Left lung (tissue), 10 donors: ENCODE data around the gene ARHGEF12. TPM values are rescaled to one million over a fixed set of nuclear protein-coding genes. Genes with fewer than 3 reads are reported as not detected.

Experiments used
- ATAC-seq: fragments of 200-7000 bp; cut with Tn5 transposase; one replicate; pipeline ENCODE4 v1.9.1; 2020; ENCODE audit warnings: moderate library complexity
- DNase-seq, 4 donors: peaks; one replicate each; pipeline ENCODE4 v3.0.0-alpha.2; 2013 to 2020
- H3K27ac ChIP-seq, 2 donors: fragments of 200-600 bp; sonication (generic) in 1 of 2; one replicate each; pipeline versions ENCODE4 v1.5.0 to v1.8.0; 2020 to 2021
- H3K27me3 ChIP-seq, 2 donors: fragments of 200-600 bp; sonication (generic) in 1 of 2; one replicate each; pipeline versions ENCODE4 v1.5.0 to v1.8.0; 2020 to 2021
- H3K36me3 ChIP-seq, 2 donors: fragments of 200-600 bp; sonication (generic) in 1 of 2; one replicate each; pipeline versions ENCODE4 v1.5.0 to v1.8.0; 2020 to 2021
- H3K4me1 ChIP-seq, 2 donors: fragments of 200-600 bp; one replicate each; pipeline ENCODE4 v1.8.0; 2021
- H3K4me3 ChIP-seq, 2 donors: fragments of 200-600 bp; sonication (generic) in 1 of 2; one replicate each; pipeline versions ENCODE4 v1.5.0 to v1.8.0; 2020 to 2021; ENCODE audit warnings: mild to moderate bottlenecking in 1 of 2
- H3K9me3 ChIP-seq, 2 donors: fragments of 200-600 bp; sonication (generic) in 1 of 2; one replicate each; pipeline versions ENCODE4 v1.5.0 to v1.8.0; 2020 to 2021
- intact Hi-C, 2 donors: fragments of 100-400 bp; cut with DNase I; formaldehyde crosslinking; loops; one replicate each; pipeline versions ENCODE4 v1.11.2 to v1.14.2; 2022
- polyA plus RNA-seq, 6 donors: library from polyadenylated mRNA; unstranded; fragments of 120-200 nt; gene quantifications; one replicate each; pipeline ENCODE4 v1.2.1, GENCODE V29; 2013; ENCODE audit not compliant: insufficient read length in 6 of 6
- total RNA-seq, 2 donors: library from RNA; stranded (reverse); fragmentation: NEBNext Ultra II Directional; extraction: Animal tissue kit (Norgen Biotek cat#: 25700); gene quantifications; one replicate each; pipeline ENCODE4 v1.2.1, GENCODE V29; 2021
- TF ChIP-seq, protein P1 (sequence below), 2 donors: fragments of 200-600 bp; sonication (generic) in 1 of 2; IDR thresholded peaks; one replicate each; pipeline versions ENCODE4 v1.5.0 to v1.8.0; 2021; ENCODE audit warnings: antibody characterized with exemption in 2 of 2
- donor health status: DM: no; HTN: yes; CAD: no.
- donor health status: DM: no; HTN: no; CAD: no.

The ARHGEF12 gene
- total and polyA plus RNA-seq, 8 donors, result 91.4 to 109 (median 99.6) TPM

DNA sequence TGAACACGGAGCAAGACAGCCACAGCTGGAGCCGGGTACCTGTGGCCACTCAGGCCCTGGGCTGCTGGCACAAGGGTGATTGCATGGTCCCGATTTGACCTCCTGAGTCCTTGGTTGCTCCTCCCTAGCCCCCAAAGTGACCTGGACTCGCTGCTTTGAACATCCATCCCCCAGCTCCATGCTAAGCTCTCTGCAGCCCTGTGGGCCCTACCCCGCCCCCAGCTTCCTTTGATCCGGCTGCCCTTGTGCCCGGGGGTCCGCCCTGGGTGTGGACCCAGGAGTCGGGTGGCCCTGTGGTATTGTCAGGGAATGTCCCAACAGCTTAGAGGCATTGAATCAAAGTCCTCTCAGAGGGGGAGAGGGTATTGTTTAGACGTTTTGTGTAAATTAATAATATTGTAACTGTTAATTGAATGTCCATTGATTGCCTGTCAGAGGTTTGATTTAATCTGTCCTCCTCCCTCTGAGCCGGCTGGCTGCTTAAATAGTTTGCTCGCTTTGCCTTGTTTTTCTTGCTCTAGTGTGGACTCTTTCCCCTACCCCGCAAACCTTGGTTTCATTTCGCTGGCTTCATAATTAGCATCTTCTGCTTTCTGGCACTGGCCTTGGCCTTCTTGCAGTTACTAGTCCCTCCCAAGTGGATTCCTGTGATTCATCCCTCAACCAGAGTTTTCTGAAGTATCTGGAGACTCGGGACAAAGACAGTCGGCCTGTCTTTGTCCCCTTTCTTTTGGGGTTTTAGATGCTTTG lies 196.0 kb downstream of the ARHGEF12 start:
- ATAC-seq, result peak; percentile 52
- TF ChIP-seq, protein P1, sequence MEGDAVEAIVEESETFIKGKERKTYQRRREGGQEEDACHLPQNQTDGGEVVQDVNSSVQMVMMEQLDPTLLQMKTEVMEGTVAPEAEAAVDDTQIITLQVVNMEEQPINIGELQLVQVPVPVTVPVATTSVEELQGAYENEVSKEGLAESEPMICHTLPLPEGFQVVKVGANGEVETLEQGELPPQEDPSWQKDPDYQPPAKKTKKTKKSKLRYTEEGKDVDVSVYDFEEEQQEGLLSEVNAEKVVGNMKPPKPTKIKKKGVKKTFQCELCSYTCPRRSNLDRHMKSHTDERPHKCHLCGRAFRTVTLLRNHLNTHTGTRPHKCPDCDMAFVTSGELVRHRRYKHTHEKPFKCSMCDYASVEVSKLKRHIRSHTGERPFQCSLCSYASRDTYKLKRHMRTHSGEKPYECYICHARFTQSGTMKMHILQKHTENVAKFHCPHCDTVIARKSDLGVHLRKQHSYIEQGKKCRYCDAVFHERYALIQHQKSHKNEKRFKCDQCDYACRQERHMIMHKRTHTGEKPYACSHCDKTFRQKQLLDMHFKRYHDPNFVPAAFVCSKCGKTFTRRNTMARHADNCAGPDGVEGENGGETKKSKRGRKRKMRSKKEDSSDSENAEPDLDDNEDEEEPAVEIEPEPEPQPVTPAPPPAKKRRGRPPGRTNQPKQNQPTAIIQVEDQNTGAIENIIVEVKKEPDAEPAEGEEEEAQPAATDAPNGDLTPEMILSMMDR (IDR thresholded peaks at IDR 0.05), result no peak

DNA sequence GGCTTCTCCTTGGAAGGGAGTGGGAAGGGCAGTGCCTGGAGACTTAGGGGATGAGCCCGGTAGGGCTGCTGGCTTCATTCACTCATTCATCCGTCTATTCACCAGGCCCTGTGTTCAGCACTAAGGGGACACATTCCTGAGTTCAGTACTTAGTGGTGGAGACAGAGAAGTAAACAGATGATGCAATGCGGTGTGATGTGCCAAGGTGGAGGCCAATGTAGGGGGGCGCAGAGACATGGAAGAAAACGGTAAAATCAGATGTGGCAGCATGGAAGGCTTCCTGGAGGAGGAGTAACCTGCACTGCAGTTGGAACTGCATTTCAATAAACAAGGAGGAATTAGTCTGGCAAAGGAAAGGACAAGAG lies 196.6 kb downstream of the ARHGEF12 start:
- H3K9me3 ChIP-seq, result no peaks in the 10 kb centered on the region
- DNase-seq, result no peak
- H3K27ac ChIP-seq, result no peak overlapping the region
- H3K4me1 ChIP-seq, result no peaks in the 10 kb centered on the region
- TF ChIP-seq, protein P1 (IDR thresholded peaks at IDR 0.05), result no peak
- intact Hi-C loops, result no loop called here
- H3K4me3 ChIP-seq, result no peak overlapping the region
- ATAC-seq, result peak; percentile 25
- H3K27me3 ChIP-seq, result peaks cover 0 to 18% of the 10 kb centered on the region in 2 donors
- H3K36me3 ChIP-seq, result no peaks in the 10 kb centered on the region

More for the DNA sequence above, 196.0 kb downstream of the ARHGEF12 start:
- intact Hi-C loops, result no loop called here
- Histone ChIP-seq H3K9me3 (no peaks in the 10 kb centered on the region), H3K27ac (no peak overlapping the region), H3K4me3 (no peak overlapping the region), H3K36me3 (no peaks in the 10 kb centered on the region), H3K27me3 (peaks cover 0 to 23% of the 10 kb centered on the region in 2 donors), H3K4me1 (no peaks in the 10 kb centered on the region)
- DNase-seq, result peak in 1 of 4 donors; percentile 54

DNA sequence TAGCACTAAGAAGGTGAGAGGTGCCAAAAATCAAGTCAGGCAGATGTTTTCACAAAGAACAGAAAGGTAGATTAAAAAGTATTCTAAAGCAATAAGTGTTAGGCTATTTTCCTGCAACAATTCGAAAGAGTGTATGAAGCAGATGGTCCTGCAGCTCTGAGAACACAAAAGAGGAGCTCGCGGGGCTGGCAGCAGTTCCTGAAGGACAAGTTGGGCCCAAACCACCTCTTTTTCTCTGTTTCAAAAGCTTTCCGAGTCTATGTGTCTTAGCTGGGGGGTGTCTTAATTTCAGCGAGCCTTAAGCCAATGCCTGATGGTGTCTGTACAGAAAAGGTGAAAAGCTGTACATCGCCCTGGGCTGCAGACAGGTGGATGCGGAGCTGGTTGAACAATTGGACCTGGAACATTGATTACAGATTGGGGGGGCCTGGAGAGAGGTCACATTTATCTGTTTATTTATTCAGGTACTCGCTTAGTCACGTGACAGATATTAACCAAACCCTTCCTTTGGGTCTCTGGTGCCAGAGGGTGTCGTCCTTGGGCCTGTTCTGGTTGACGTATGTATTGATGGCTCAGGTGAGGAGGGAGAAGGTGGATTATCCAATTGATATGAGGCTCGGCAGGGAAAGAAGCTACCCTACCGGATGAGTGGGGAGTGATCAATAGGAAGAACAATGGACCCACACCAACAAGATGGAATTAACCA lies 200.0 kb downstream of the ARHGEF12 start:
- no peak overlapping the region for H3K27ac ChIP-seq
- no peaks in the 10 kb centered on the region for H3K9me3 ChIP-seq
- intact Hi-C loops, result no loop called here
- peaks cover 0 to 11% of the 10 kb centered on the region in 2 donors for H3K27me3 ChIP-seq
- ATAC-seq, result no peak
- H3K36me3 ChIP-seq, result no peaks in the 10 kb centered on the region
- no peak for DNase-seq
- H3K4me1 ChIP-seq, result no peaks in the 10 kb centered on the region
- no peak overlapping the region for H3K4me3 ChIP-seq
- TF ChIP-seq, protein P1 (IDR thresholded peaks at IDR 0.05), result no peak

DNA sequence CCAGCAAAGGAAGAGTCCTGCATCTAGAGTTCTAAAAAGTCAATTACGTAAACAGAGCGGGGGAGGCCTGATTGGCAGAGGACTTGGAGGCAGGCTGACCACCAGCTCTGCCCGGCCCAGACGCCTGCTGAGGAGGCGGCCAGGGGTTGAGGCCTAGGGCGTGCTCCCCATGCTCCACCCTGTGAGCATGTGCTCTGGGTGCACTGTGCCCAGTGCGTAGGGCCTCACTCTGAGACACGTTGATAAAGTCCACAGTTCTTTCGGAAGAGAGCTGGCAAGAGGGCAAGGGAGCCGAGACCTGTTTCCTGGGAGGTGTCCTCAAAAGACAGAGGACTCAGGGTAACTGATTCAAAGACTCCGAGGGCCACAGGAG lies 200.6 kb downstream of the ARHGEF12 start:
- intact Hi-C loops, result no loop called here
- DNase-seq (peak in 1 of 4 donors; percentile 49), ATAC-seq (no peak)
- TF ChIP-seq, protein P1 (IDR thresholded peaks at IDR 0.05), result no peak
- peaks cover 0 to 7% of the 10 kb centered on the region in 2 donors for H3K27me3 ChIP-seq
- no peaks in the 10 kb centered on the region for H3K9me3 ChIP-seq
- H3K4me1 ChIP-seq, result no peaks in the 10 kb centered on the region
- H3K27ac ChIP-seq, result no peak overlapping the region
- H3K36me3 ChIP-seq, result no peaks in the 10 kb centered on the region
- no peak overlapping the region for H3K4me3 ChIP-seq

DNA sequence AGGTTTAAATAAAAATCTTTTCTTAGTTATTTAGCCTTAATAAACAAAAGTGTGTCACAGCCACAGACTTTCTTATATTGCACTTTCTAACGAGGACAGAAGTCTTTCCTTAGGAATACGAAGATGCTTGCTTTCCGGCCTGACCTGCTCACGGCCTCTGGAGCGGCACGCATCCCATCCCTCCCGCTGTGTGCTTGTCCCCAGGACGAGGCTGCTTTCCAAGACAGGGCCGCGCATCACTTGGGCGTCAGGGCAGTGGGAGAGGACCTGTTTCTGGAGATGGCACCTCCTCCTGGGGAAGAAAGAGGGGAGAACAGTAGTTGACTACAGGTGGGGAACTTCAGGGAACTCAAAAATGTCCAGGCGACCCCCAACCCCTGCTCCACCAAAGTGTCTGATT lies 201.8 kb downstream of the ARHGEF12 start:
- peaks cover 0 to 3% of the 10 kb centered on the region in 2 donors for H3K9me3 ChIP-seq
- TF ChIP-seq, protein P1 (IDR thresholded peaks at IDR 0.05), result no peak
- no peak overlapping the region for H3K4me3 ChIP-seq
- ATAC-seq (no peak), DNase-seq (peak in 1 of 4 donors; percentile 53)
- H3K4me1 ChIP-seq, result no peaks in the 10 kb centered on the region
- intact Hi-C loops, result no loop called here
- no peaks in the 10 kb centered on the region for H3K27me3 ChIP-seq
- no peaks in the 10 kb centered on the region for H3K36me3 ChIP-seq
- H3K27ac ChIP-seq, result no peak overlapping the region
